K562 (cell line): ENCODE data around the gene SLC35F4. TPM values are rescaled to one million over a fixed set of nuclear protein-coding genes. Genes with fewer than 3 reads are reported as not detected.
"Not testable (repeated sequence)": the region's sequence is repeated elsewhere in the genome, so short reads cannot be mapped to it uniquely, and the experiment has no call there.

Experiments
- ATAC-seq: fragments of 200-7000 bp; cut with Tn5 transposase; 3 replicates; pipeline ENCODE4 v1.9.1; 2020; ENCODE audit warnings: moderate library complexity
- BruUV-seq: library from RNA; stranded (reverse); fragments of 400-500 nt; replicated peaks from 2 replicates; lab custom pipeline; 2021; lab: Mats Ljungman, UMichigan
- CTCF ChIA-PET: fragments of 300-600 bp; formaldehyde crosslinking; extraction: SDS; loops from one replicate; lab custom pipeline; 2021; ENCODE audit warnings: low intra/inter-chr PET ratio; lab: Yijun Ruan, JAX
- POLR2A ChIA-PET: fragments of 300-600, 350-650 bp; sonication (Branson Sonifier 250); formaldehyde crosslinking; extraction: SDS; loops from one replicate; lab custom pipeline; 2021; ENCODE audit warnings: antibody characterized with exemption, inconsistent platforms; lab: Yijun Ruan, JAX
- DNase-seq, 4 experiments: peaks; one replicate each; pipeline versions ENCODE4 v3.0.0 to v3.0.0-alpha.2; 2011 to 2018; ENCODE audit warnings: low spot score in 3 of 4, mixed read lengths in 3 of 4; ENCODE audit errors: extremely low read depth in 1 of 4
- FAIRE-seq: peaks from 2 replicates; lab custom pipeline; 2011; peaks lifted over from hg19 to GRCh38; lab: Jason Lieb, UNC
- H2AFZ ChIP-seq: 2 replicates; pipeline ENCODE4 v1.6.0; 2011; ENCODE audit warnings: low read depth, low read length, control low read depth, inconsistent platforms
- H3K27ac ChIP-seq: fragments of 200-600 bp; 3 replicates; pipeline ENCODE4 v1.8.0; 2011; ENCODE audit warnings: low read depth, mild to moderate bottlenecking, control low read depth, inconsistent platforms, low read length, moderate library complexity, mixed read lengths; ENCODE audit errors: extremely low read depth
- H3K27me3 ChIP-seq, 2 experiments: fragments of 300-600 bp in 1 of 2; 2 replicates in 1 of 2; 3 replicates in 1 of 2; pipeline versions ENCODE4 v1.6.0 to v1.8.0; 2011; ENCODE audit warnings: inconsistent platforms in 2 of 2, low read length in 2 of 2, mild to moderate bottlenecking in 1 of 2, mixed read lengths in 1 of 2, moderate library complexity in 1 of 2; ENCODE audit not compliant: control insufficient read depth in 2 of 2, insufficient read depth in 2 of 2
- H3K36me3 ChIP-seq: fragments of 300-600 bp; 3 replicates; pipeline ENCODE4 v1.8.0; 2011; ENCODE audit warnings: mild to moderate bottlenecking, low read length, inconsistent platforms; ENCODE audit not compliant: control insufficient read depth, insufficient read depth
- H3K4me1 ChIP-seq, 2 experiments: fragments of 200-600 bp in 1 of 2; replicated peaks in 1 of 2; 2 replicates in 1 of 2; 3 replicates in 1 of 2; pipeline versions ENCODE4 v1.5.1 to v1.8.0; 2011; ENCODE audit warnings: inconsistent platforms in 2 of 2, low read length in 2 of 2, mild to moderate bottlenecking in 1 of 2, mixed read lengths in 1 of 2, moderate library complexity in 1 of 2; ENCODE audit not compliant: control insufficient read depth in 2 of 2, insufficient read depth in 2 of 2
- H3K4me2 ChIP-seq: 2 replicates; pipeline ENCODE4 v1.6.1; 2011; ENCODE audit warnings: low read length, control low read depth, inconsistent platforms, mixed read lengths; ENCODE audit not compliant: insufficient read depth
- H3K4me3 ChIP-seq: fragments of 200-600 bp; sonication (generic), shearing (Covaris generic); 2 replicates; pipeline ENCODE4 v1.5.1; 2016; ENCODE audit warnings: control low read depth, inconsistent platforms
- H3K79me2 ChIP-seq: fragments of 200-600 bp; 3 replicates; pipeline ENCODE4 v1.8.0; 2011; ENCODE audit warnings: low read length, inconsistent platforms; ENCODE audit not compliant: control insufficient read depth, insufficient read depth
- H3K9ac ChIP-seq, 2 experiments: 2 replicates each; pipeline versions ENCODE4 v1.6.0 to v1.6.1; 2011; ENCODE audit warnings: low read depth in 2 of 2, low read length in 2 of 2, control low read depth in 1 of 2, inconsistent platforms in 1 of 2, mild to moderate bottlenecking in 1 of 2, mixed read lengths in 1 of 2; ENCODE audit not compliant: insufficient read depth in 1 of 2
- H3K9me1 ChIP-seq: one replicate; pipeline ENCODE4 v1.6.0; 2011; ENCODE audit warnings: inconsistent platforms, mild to moderate bottlenecking, low read length, moderate library complexity; ENCODE audit not compliant: control insufficient read depth, insufficient read depth
- H3K9me3 ChIP-seq: replicated peaks from 2 replicates; pipeline ENCODE4 v1.5.1; 2011; ENCODE audit warnings: low read depth, low read length, inconsistent platforms; ENCODE audit not compliant: control insufficient read depth, insufficient read depth
- H4K20me1 ChIP-seq: replicated peaks from 2 replicates; pipeline ENCODE4 v1.6.1; 2011; ENCODE audit warnings: low read length, inconsistent platforms, mixed read lengths; ENCODE audit not compliant: control insufficient read depth, insufficient read depth
- ILK ChIP-seq: fragments of 450-650 bp; IDR thresholded peaks from 2 replicates; pipeline ENCODE4 v1.6.1; 2016; ENCODE audit warnings: missing genetic modification characterization, low read depth, mild to moderate bottlenecking, missing compliant biosample characterization, moderate library complexity, borderline replicate concordance
- MCM7 ChIP-seq, 2 experiments: fragments of 450-650 bp; IDR thresholded peaks; 2 replicates each; pipeline ENCODE4 v1.6.1; 2016 to 2018
- NFIC ChIP-seq: fragments of 450-650 bp; IDR thresholded peaks from 2 replicates; pipeline ENCODE4 v1.6.1; 2017; ENCODE audit warnings: mild to moderate bottlenecking, inconsistent platforms
- WGBS: fragments of 100-300 bp; shearing (Covaris generic); methylation state at CpG from one replicate; pipeline ENCODE4 v1.1.6; 2016; ENCODE audit warnings: low coverage, mixed read lengths; ENCODE audit not compliant: insufficient coverage; ENCODE audit errors: missing lambda C conversion rate; 5-methylcytosine and 5-hydroxymethylcytosine counted together
- in situ Hi-C: fragments of 300-500 bp; cut with MboI; formaldehyde crosslinking; loops from 4 replicates; pipeline ENCODE4 v1.15.0; 2018; ENCODE audit warnings: inconsistent platforms, mixed read lengths
- intact Hi-C: fragments of 100-400 bp; cut with micrococcal nuclease; formaldehyde crosslinking; loops from 2 replicates; pipeline ENCODE4 v1.14.2; 2022
- polyA plus RNA-seq, 8 experiments: library from polyadenylated mRNA; depleted of rRNA in 4 of 8; stranded (reverse) in 5 of 8; unstranded in 3 of 8; fragments of >200 nt; fragmentation: Nextera tagmentation in 2 of 8; fragmentation: Illumina TruSeq in 1 of 8; extraction: Ambion mirVana in 2 of 8; extraction: Trizol in 1 of 8; gene quantifications; 2 replicates each; pipeline versions ENCODE4 v1.2.1 to v1.2.3, GENCODE V29; 2011 to 2014; ENCODE audit warnings: inconsistent platforms in 1 of 8, missing spikeins in 1 of 8
- total RNA-seq, 7 experiments: library from RNA; depleted of rRNA in 6 of 7; stranded (reverse); fragments of >200 nt in 6 of 7; fragmentation: Illumina TruSeq in 2 of 7; extraction: Trizol in 2 of 7; gene quantifications; 2 replicates each; pipeline versions ENCODE4 v1.2.1 to v1.2.3, GENCODE V29; 2011 to 2021; ENCODE audit warnings: low replicate concordance in 1 of 7
- TF ChIP-seq, protein P1 (sequence below): fragments of 250-450 bp; sonication (Bioruptor Pico); IDR thresholded peaks from 2 replicates; pipeline ENCODE4 v1.4.0; 2020; ENCODE audit warnings: mild to moderate bottlenecking, moderate library complexity

The SLC35F4 gene
- total and polyA plus RNA-seq, 9 of the 15 experiments (the other 6 are each of a cell fraction or from before 2014, with no cell fraction given), result 0.01 TPM; not detected in 8

DNA sequence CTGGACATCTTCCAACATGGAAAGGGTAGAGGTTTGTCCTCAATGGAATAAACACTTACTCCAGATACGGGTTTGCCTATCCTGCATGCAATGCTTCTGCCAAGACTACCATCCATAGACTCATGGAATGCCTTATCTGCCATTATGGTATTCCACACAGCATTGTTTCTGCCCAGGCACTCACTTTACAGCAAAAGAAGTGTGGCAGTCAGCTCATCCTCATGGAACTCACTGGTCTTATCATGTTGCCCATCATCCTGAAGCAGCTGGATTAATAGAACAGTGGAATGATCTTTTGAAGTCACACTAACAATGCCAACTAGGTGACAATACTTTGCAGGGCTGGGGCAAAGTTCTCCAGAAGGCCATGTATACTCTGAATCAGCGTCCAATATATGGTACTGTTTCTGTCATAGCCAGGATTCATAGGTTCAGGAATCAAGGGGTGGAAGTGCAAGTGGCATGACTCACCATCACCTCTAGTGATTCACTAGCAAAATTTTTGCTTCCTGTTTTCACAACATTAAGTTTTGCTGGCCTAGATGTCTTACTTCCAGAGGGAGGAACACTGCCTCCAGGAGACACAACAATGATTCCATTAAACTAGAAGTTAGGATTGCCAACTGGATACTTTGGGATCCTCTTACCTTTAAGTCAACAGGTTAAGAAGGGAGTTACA lies 140.4 kb downstream of the SLC35F4 start:
- Histone ChIP-seq H3K4me3 (no peak overlapping the region), H3K27ac (no peak overlapping the region), H2AFZ (no peak overlapping the region), H3K9me1 (no peaks in the 10 kb centered on the region), H3K9ac (no peak overlapping the region), H3K4me2 (no peak overlapping the region), H3K4me1 (no peaks in the 10 kb centered on the region), H3K36me3 (no peaks in the 10 kb centered on the region), H4K20me1 (no peaks in the 10 kb centered on the region), H3K9me3 (no peaks in the 10 kb centered on the region), H3K79me2 (no peaks in the 10 kb centered on the region), H3K27me3 (no peaks in the 10 kb centered on the region)
- intact Hi-C loops (no loop called here), in situ Hi-C loops (no loop called here)
- DNase-seq, result no peak
- no peak for ATAC-seq
- no peak for FAIRE-seq
- TF ChIP-seq NFIC, result no peak
- no peak for TF ChIP-seq ILK (tag)
- TF ChIP-seq, protein P1, sequence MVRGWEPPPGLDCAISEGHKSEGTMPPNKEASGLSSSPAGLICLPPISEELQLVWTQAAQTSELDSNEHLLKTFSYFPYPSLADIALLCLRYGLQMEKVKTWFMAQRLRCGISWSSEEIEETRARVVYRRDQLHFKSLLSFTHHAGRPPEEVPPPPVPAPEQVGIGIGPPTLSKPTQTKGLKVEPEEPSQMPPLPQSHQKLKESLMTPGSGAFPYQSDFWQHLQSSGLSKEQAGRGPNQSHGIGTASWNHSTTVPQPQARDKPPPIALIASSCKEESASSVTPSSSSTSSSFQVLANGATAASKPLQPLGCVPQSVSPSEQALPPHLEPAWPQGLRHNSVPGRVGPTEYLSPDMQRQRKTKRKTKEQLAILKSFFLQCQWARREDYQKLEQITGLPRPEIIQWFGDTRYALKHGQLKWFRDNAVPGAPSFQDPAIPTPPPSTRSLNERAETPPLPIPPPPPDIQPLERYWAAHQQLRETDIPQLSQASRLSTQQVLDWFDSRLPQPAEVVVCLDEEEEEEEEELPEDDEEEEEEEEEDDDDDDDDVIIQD (CRISPR knock-in tag), result no peak
- TF ChIP-seq MCM7 (IDR thresholded peaks at IDR 0.05), result no peak
- no TSS peak for BruUV-seq
- POLR2A ChIA-PET, result no interaction called here
- 0% methylated on average over 2 of the region's 2 CpGs for WGBS
- CTCF ChIA-PET, result no interaction called here

DNA sequence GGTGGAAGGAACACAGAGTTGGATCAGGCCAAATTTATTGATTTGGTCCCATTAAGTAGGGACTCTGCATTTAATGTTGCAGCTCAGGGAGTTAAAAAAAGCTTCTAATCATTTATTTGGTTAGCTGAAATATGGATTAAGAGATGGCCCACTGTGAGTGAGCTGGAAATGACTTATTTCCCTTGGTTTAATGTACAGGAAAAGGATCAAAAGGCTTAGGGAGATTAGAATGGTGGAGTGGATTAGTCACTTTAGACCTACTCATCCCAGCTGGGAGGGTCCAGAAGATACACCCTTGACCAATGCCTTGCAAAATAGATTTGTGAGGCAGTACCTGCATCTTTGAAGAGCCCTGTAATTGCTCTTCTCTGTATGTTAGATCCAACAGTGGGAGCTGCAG lies 143.8 kb downstream of the SLC35F4 start:
- CTCF ChIA-PET, ATAC-seq, in situ Hi-C loops: not testable (repeated sequence)

More for the DNA sequence above, 143.8 kb downstream of the SLC35F4 start:
- DNase-seq, H3K27ac ChIP-seq, H3K4me3 ChIP-seq, FAIRE-seq, H2AFZ ChIP-seq, POLR2A ChIA-PET, H3K9me1 ChIP-seq, H3K9ac ChIP-seq, intact Hi-C loops, H4K20me1 ChIP-seq, H3K79me2 ChIP-seq, H3K4me1 ChIP-seq, H3K27me3 ChIP-seq, H3K4me2 ChIP-seq, H3K9me3 ChIP-seq, H3K36me3 ChIP-seq, BruUV-seq: not testable (repeated sequence)
